ENCODE measurements around the gene TBATA. TPM values are rescaled to one million over a fixed set of nuclear protein-coding genes. Genes with fewer than 3 reads are reported as not detected.

TBATA gene
- total RNA-seq, 1 experiment from 2014 or later = not detected

DNA sequence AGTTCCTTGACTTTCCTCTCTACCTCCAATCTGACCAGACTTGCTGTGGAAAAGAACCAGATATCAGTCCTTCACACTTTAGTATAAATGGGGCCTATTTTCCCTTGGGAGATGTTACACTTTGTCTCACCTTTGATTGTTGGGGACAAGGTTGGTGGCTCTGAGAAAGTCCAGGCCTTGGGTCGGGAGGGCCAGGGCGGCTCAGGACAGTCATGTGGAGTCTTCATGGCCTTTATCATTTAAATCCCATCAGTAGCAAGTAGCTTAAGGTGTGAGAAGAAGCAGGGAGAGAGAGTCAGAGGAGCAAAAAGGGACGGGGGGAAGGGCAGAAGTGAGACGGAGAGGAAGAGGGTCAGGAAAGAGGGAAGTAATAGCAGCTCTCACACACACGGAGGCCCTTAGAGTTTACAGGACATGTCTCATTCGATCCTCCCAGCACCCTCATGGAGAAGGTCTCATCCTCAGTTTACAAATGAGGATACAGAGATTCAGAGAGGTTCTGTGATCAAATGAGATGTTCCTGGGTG lies 40.5 kb downstream of the TBATA start:
- TF ChIP-seq, protein P1, sequence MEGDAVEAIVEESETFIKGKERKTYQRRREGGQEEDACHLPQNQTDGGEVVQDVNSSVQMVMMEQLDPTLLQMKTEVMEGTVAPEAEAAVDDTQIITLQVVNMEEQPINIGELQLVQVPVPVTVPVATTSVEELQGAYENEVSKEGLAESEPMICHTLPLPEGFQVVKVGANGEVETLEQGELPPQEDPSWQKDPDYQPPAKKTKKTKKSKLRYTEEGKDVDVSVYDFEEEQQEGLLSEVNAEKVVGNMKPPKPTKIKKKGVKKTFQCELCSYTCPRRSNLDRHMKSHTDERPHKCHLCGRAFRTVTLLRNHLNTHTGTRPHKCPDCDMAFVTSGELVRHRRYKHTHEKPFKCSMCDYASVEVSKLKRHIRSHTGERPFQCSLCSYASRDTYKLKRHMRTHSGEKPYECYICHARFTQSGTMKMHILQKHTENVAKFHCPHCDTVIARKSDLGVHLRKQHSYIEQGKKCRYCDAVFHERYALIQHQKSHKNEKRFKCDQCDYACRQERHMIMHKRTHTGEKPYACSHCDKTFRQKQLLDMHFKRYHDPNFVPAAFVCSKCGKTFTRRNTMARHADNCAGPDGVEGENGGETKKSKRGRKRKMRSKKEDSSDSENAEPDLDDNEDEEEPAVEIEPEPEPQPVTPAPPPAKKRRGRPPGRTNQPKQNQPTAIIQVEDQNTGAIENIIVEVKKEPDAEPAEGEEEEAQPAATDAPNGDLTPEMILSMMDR (conservative IDR thresholded peaks at IDR 0.05; ENCODE audit: low read depth, low read length) = no peak
- TF ChIP-seq EZH2 (IDR thresholded peaks at IDR 0.05; ENCODE audit: borderline replicate concordance, low read depth, low read length, poor library complexity, severe bottlenecking) = no peak
- CTCF ChIA-PET = interaction anchor here (0.6 kb wide), 1 partner anchor 286 kb away, joined by 3 read pairs; no protein-coding TSS in a partner anchor
- no peaks in the 10 kb centered on the region for H3K9me3 ChIP-seq (ENCODE audit: low read depth, low read length, poor library complexity, severe bottlenecking)
- POLR2A ChIA-PET (ENCODE audit: low non-redundant PET) = no interaction called here
- no peaks in the 10 kb centered on the region for H3K27me3 ChIP-seq (replicated peaks; ENCODE audit: insufficient read depth, low read depth, low read length, poor library complexity)
- intact Hi-C loops (cut with micrococcal nuclease; ENCODE audit: unreplicated experiment) = no loop called here
- no TSS peak for BruUV-seq (replicated peaks)
- no peaks in the 10 kb centered on the region for H3K36me3 ChIP-seq (ENCODE audit: insufficient read depth, low read length, poor library complexity, severe bottlenecking)
- no peak overlapping the region for H3K4me3 ChIP-seq (ENCODE audit: low read depth, low read length, poor library complexity, severe bottlenecking)
- no peaks in the 10 kb centered on the region for H3K4me1 ChIP-seq (ENCODE audit: insufficient read depth, low read length, poor library complexity, severe bottlenecking)
- H3K27ac ChIP-seq (ENCODE audit: low read depth, low read length, poor library complexity, severe bottlenecking) = no peak overlapping the region
- no peak for DNase-seq (ENCODE audit: low spot score)

DNA sequence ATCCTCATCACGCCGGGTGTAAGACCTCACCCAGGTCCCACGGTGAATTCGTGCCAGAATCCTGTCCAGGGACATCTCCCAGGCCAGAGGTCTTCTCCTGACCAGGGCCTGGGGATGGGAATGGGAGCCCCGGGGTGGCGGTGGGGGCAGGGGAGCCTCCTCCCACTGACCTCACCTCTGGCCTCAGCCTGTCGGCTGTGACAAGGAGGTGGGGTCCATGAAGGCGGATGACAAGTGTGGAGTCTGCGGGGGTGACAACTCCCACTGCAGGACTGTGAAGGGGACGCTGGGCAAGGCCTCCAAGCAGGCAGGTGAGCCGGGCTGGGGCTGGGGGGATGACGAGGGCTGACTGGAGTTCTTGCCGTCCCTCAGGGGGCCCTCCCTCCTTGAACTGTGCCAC lies 41.3 kb downstream of the TBATA start:
- no peak overlapping the region for H3K4me3 ChIP-seq (ENCODE audit: low read depth, low read length, poor library complexity, severe bottlenecking)
- TF ChIP-seq EZH2 (IDR thresholded peaks at IDR 0.05; ENCODE audit: borderline replicate concordance, low read depth, low read length, poor library complexity, severe bottlenecking) = no peak
- TF ChIP-seq, protein P1 (conservative IDR thresholded peaks at IDR 0.05; ENCODE audit: low read depth, low read length) = no peak
- H3K27ac ChIP-seq (ENCODE audit: low read depth, low read length, poor library complexity, severe bottlenecking) = no peak overlapping the region
- intact Hi-C loops (cut with micrococcal nuclease; ENCODE audit: unreplicated experiment) = no loop called here
- H3K4me1 ChIP-seq (ENCODE audit: insufficient read depth, low read length, poor library complexity, severe bottlenecking) = no peaks in the 10 kb centered on the region
- no peaks in the 10 kb centered on the region for H3K36me3 ChIP-seq (ENCODE audit: insufficient read depth, low read length, poor library complexity, severe bottlenecking)
- H3K27me3 ChIP-seq (replicated peaks; ENCODE audit: insufficient read depth, low read depth, low read length, poor library complexity) = no peaks in the 10 kb centered on the region
- no peaks in the 10 kb centered on the region for H3K9me3 ChIP-seq (ENCODE audit: low read depth, low read length, poor library complexity, severe bottlenecking)
- CTCF ChIA-PET = no interaction called here
- no peak for DNase-seq (ENCODE audit: low spot score)
- BruUV-seq (replicated peaks) = no TSS peak
- POLR2A ChIA-PET (ENCODE audit: low non-redundant PET) = no interaction called here

DNA sequence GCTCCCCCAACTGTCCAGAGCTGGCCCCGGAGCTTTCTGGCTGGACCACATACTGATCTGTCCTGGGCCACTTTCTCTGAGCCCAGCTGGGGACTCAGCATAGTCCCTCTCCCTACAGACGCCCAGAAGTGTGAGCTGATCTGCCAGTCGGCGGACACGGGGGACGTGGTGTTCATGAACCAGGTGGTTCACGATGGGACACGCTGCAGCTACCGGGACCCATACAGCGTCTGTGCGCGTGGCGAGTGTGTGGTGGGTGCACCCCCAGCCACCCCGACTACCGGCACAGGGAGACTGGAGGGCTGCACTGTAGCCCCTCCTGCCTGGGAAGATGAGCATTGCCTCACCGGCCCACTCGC lies 41.8 kb downstream of the TBATA start:
- BruUV-seq (replicated peaks) = no TSS peak
- no peaks in the 10 kb centered on the region for H3K27me3 ChIP-seq (replicated peaks; ENCODE audit: insufficient read depth, low read depth, low read length, poor library complexity)
- ChIA-PET CTCF (no interaction called here), POLR2A (ENCODE audit: low non-redundant PET) (no interaction called here)
- intact Hi-C loops (cut with micrococcal nuclease; ENCODE audit: unreplicated experiment) = no loop called here
- H3K4me3 ChIP-seq (ENCODE audit: low read depth, low read length, poor library complexity, severe bottlenecking) = no peak overlapping the region
- TF ChIP-seq, protein P1 (conservative IDR thresholded peaks at IDR 0.05; ENCODE audit: low read depth, low read length) = no peak
- no peak for TF ChIP-seq EZH2 (IDR thresholded peaks at IDR 0.05; ENCODE audit: borderline replicate concordance, low read depth, low read length, poor library complexity, severe bottlenecking)
- H3K9me3 ChIP-seq (ENCODE audit: low read depth, low read length, poor library complexity, severe bottlenecking) = no peaks in the 10 kb centered on the region
- no peaks in the 10 kb centered on the region for H3K4me1 ChIP-seq (ENCODE audit: insufficient read depth, low read length, poor library complexity, severe bottlenecking)
- H3K36me3 ChIP-seq (ENCODE audit: insufficient read depth, low read length, poor library complexity, severe bottlenecking) = no peaks in the 10 kb centered on the region
- DNase-seq (ENCODE audit: low spot score) = no peak
- no peak overlapping the region for H3K27ac ChIP-seq (ENCODE audit: low read depth, low read length, poor library complexity, severe bottlenecking)
